Lower leg skin (tissue), 3 donors: ENCODE results near the gene GALM.
A peak's percentile ranks its signal among the peaks of the same experiment; 100 is the strongest.

Experiments used
- POLR2A ChIP-seq, 2 donors: fragments of 450-650 bp; IDR thresholded peaks; one replicate each; pipeline ENCODE4 v1.6.1; 2016 to 2017; ENCODE audit warnings: antibody characterized with exemption in 2 of 2, mild to moderate bottlenecking in 1 of 2, moderate library complexity in 1 of 2
- TF ChIP-seq, protein P1 (sequence below), 3 donors: fragments of 450-650 bp; IDR thresholded peaks; one replicate each; pipeline ENCODE4 v1.5.1; 2016; ENCODE audit warnings: antibody characterized with exemption in 3 of 3, mild to moderate bottlenecking in 3 of 3, moderate library complexity in 2 of 3

DNA sequence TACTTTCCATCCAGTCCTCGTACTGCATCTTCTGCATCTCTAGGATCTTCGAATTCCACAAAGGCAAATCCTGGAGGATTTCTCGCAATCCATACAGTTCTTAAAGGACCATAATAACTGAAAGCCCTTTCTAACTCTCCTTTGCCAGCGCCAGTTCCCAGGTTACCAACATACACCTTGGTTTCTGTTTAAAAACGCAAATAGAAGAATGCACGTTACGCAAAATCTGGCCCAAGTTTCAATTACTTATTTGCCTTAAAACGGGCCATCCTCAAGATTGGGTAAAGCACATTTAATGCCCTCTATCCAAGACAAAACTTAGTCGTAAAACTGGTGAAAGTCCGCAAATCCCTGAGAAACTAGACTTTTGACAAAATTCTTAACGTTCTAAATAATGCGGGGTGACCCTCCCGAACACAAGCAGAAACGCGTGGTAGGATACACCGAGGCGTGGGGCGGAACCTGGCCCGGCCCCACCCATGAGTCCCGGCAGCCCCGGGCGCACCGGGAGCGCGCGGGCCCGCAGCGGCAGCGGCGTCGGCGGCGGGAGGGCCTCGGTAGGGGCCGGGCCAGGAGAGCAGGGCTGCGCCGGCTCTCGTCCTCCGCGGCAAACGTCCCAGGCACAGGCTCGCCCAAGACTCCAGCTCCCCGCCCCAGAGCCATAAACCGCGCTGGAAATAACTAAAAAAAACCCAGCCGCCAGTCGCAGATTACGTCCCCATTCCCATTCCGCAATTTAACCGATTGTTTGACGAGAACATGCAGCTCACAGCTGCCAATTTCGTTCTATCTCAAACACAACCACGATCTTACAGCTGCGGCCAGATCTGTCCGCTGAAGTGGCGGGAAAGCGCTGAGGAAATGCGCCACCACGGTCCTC, 84.3 kb downstream of the GALM start:
- TF ChIP-seq, protein P1, sequence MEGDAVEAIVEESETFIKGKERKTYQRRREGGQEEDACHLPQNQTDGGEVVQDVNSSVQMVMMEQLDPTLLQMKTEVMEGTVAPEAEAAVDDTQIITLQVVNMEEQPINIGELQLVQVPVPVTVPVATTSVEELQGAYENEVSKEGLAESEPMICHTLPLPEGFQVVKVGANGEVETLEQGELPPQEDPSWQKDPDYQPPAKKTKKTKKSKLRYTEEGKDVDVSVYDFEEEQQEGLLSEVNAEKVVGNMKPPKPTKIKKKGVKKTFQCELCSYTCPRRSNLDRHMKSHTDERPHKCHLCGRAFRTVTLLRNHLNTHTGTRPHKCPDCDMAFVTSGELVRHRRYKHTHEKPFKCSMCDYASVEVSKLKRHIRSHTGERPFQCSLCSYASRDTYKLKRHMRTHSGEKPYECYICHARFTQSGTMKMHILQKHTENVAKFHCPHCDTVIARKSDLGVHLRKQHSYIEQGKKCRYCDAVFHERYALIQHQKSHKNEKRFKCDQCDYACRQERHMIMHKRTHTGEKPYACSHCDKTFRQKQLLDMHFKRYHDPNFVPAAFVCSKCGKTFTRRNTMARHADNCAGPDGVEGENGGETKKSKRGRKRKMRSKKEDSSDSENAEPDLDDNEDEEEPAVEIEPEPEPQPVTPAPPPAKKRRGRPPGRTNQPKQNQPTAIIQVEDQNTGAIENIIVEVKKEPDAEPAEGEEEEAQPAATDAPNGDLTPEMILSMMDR (IDR thresholded peaks at IDR 0.05): no peak
- TF ChIP-seq POLR2A (IDR thresholded peaks at IDR 0.05): peak in 1 of 2 donors; percentile 80
